Measurements from ENCODE around the gene TGFBR3. TPM values are rescaled to one million over a fixed set of nuclear protein-coding genes. Genes with fewer than 3 reads are reported as not detected.

Gene TGFBR3
- total and polyA plus RNA-seq, 2 of the 13 experiments (the other 11 are each of a cell fraction or from before 2014, with no cell fraction given): 76.5 to 195 TPM

- H2AFZ ChIP-seq (ENCODE audit: low read length): no peak overlapping the region
- TF ChIP-seq RBM22 (optimal IDR thresholded peaks at IDR 0.05; ENCODE audit: low read length) (peak; percentile 88), DPF2 (CRISPR knock-in tag; IDR thresholded peaks at IDR 0.05; ENCODE audit: borderline replicate concordance, low read depth) (no peak)
- WGBS (ENCODE audit: low lambda C conversion rate): 93% methylated on average over 8 of the region's 8 CpGs
- H3K9me3 ChIP-seq (ENCODE audit: low read length): no peaks in the 10 kb centered on the region
- ATAC-seq (no peak), DNase-seq (ENCODE audit: low spot score) (no peak), FAIRE-seq (no peak)
- H3K4me1 ChIP-seq (ENCODE audit: insufficient read depth, low read length): peaks cover 20% of the 10 kb centered on the region
- H3K4me2 ChIP-seq (ENCODE audit: low read depth, low read length): no peak overlapping the region
- no peak overlapping the region for H3K4me3 ChIP-seq (replicated peaks in 1 of 3; ENCODE audit: insufficient read depth in 1 of 3, low read depth in 2 of 3, low read length in 3 of 3)
- peaks cover 36 to 96% of the 10 kb centered on the region in 2 experiments for H3K36me3 ChIP-seq (replicated peaks in 1 of 2; ENCODE audit: control insufficient read depth in 1 of 2, insufficient read depth in 2 of 2, low read length in 2 of 2)
- BruUV-seq (replicated peaks): no TSS peak
- no peak overlapping the region for H3K27ac ChIP-seq (ENCODE audit: extremely low read length, insufficient read depth, low read length)
- ChIA-PET CTCF (ENCODE audit: low intra/inter-chr PET ratio, low total read pairs) (no interaction called here), POLR2A (no interaction called here)
- no peaks in the 10 kb centered on the region for H4K20me1 ChIP-seq (ENCODE audit: insufficient read depth, low read length)
- no peaks in the 10 kb centered on the region for H3K79me2 ChIP-seq (ENCODE audit: insufficient read depth, low read length)
- intact Hi-C loops (cut with micrococcal nuclease; ENCODE audit: unreplicated experiment): no loop called here
- in situ Hi-C loops (cut with HindIII; ENCODE audit: extremely low pct_ligation_motif_present, low pct_unique_long_range_greater_than_20kb): no loop called here
- no peaks in the 10 kb centered on the region for H3K27me3 ChIP-seq (ENCODE audit: control insufficient read depth in 1 of 2, insufficient read depth in 2 of 2, low read length in 2 of 2)
- H3K9ac ChIP-seq (ENCODE audit: insufficient read depth, low read depth, low read length): no peak overlapping the region
These were observed 171.0 kb downstream of the TGFBR3 start for GRCh38 chr1:91714867-91715381.

- Histone ChIP-seq H3K27me3 (ENCODE audit: control insufficient read depth in 1 of 2, insufficient read depth in 2 of 2, low read length in 2 of 2) (no peaks in the 10 kb centered on the region), H2AFZ (ENCODE audit: low read length) (no peak overlapping the region), H3K4me2 (ENCODE audit: low read depth, low read length) (no peak overlapping the region), H3K27ac (ENCODE audit: extremely low read length, insufficient read depth, low read length) (no peak overlapping the region), H3K4me3 (replicated peaks in 1 of 3; ENCODE audit: insufficient read depth in 1 of 3, low read depth in 2 of 3, low read length in 3 of 3) (no peak overlapping the region), H3K9me3 (ENCODE audit: low read length) (no peaks in the 10 kb centered on the region), H3K36me3 (replicated peaks in 1 of 2; ENCODE audit: control insufficient read depth in 1 of 2, insufficient read depth in 2 of 2, low read length in 2 of 2) (peaks cover 42 to 98% of the 10 kb centered on the region in 2 experiments), H4K20me1 (ENCODE audit: insufficient read depth, low read length) (no peaks in the 10 kb centered on the region), H3K9ac (ENCODE audit: insufficient read depth, low read depth, low read length) (no peak overlapping the region), H3K4me1 (ENCODE audit: insufficient read depth, low read length) (0 out of 2 replicates have a peak, but pooled peaks cover 3% of the 10 kb centered on the region), H3K79me2 (ENCODE audit: insufficient read depth, low read length) (no peaks in the 10 kb centered on the region)
- intact Hi-C loops (cut with micrococcal nuclease; ENCODE audit: unreplicated experiment) (no loop called here), in situ Hi-C loops (cut with HindIII; ENCODE audit: extremely low pct_ligation_motif_present, low pct_unique_long_range_greater_than_20kb) (no loop called here)
- DNase-seq (ENCODE audit: low spot score) (no peak), FAIRE-seq (no peak), ATAC-seq (no peak)
- CTCF ChIA-PET (ENCODE audit: low intra/inter-chr PET ratio, low total read pairs): no interaction called here
- TF ChIP-seq GLMP (CRISPR knock-in tag; IDR thresholded peaks at IDR 0.05; ENCODE audit: borderline replicate concordance): no peak
- no peak for TF ChIP-seq THRA (CRISPR knock-in tag; IDR thresholded peaks at IDR 0.05; ENCODE audit: borderline replicate concordance)
- no peak for TF ChIP-seq TCF7L2 (IDR thresholded peaks at IDR 0.05; ENCODE audit: low read depth, low read length)
- peak; percentile 22 for TF ChIP-seq RBM22 (optimal IDR thresholded peaks at IDR 0.05; ENCODE audit: low read length)
- no peak for TF ChIP-seq ZMYM3 (CRISPR knock-in tag; IDR thresholded peaks at IDR 0.05)
- 86% methylated on average over 15 of the region's 15 CpGs for WGBS (ENCODE audit: low lambda C conversion rate)
- no TSS peak for BruUV-seq (replicated peaks)
- POLR2A ChIA-PET: no interaction called here
These were observed 172.7 kb downstream of the TGFBR3 start for GRCh38 chr1:91712981-91713841.
